ENCODE results near the gene VPS13D.

VPS13D gene

GRCh38 chr1:12276225-12276624 lies 46.4 kb downstream of the VPS13D start:
- no peak overlapping the region for H3K4me3 ChIP-seq (ENCODE audit: low read depth, low read length)
- TF ChIP-seq CTCF (IDR thresholded peaks at IDR 0.05; ENCODE audit: low read depth, low read length), result peak; percentile 79

GRCh38 chr1:12279003-12279402 lies 49.2 kb downstream of the VPS13D start:
- H3K4me3 ChIP-seq (ENCODE audit: low read depth, low read length), result no peak overlapping the region
- no peak for TF ChIP-seq CTCF (IDR thresholded peaks at IDR 0.05; ENCODE audit: low read depth, low read length)

- no peak for TF ChIP-seq CTCF (IDR thresholded peaks at IDR 0.05; ENCODE audit: low read depth, low read length)
- H3K4me3 ChIP-seq (ENCODE audit: low read depth, low read length), result no peak overlapping the region
Observed at GRCh38 chr1:12279728-12280464, 50.1 kb downstream of the VPS13D start.

GRCh38 chr1:12282142-12282541 lies 52.3 kb downstream of the VPS13D start:
- no peak overlapping the region for H3K4me3 ChIP-seq (ENCODE audit: low read depth, low read length)
- TF ChIP-seq CTCF (IDR thresholded peaks at IDR 0.05; ENCODE audit: low read depth, low read length), result no peak

GRCh38 chr1:12284486-12284885 lies 54.7 kb downstream of the VPS13D start:
- TF ChIP-seq CTCF (IDR thresholded peaks at IDR 0.05; ENCODE audit: low read depth, low read length), result no peak

GRCh38 chr1:12285496-12286143 lies 55.8 kb downstream of the VPS13D start:
- no peak for TF ChIP-seq CTCF (IDR thresholded peaks at IDR 0.05; ENCODE audit: low read depth, low read length)
- H3K4me3 ChIP-seq (ENCODE audit: low read depth, low read length), result no peak overlapping the region

More at GRCh38 chr1:12284486-12284885, 54.7 kb downstream of the VPS13D start:
- no peak overlapping the region for H3K4me3 ChIP-seq (ENCODE audit: low read depth, low read length)

- TF ChIP-seq CTCF (IDR thresholded peaks at IDR 0.05; ENCODE audit: low read depth, low read length), result no peak
- H3K4me3 ChIP-seq (ENCODE audit: low read depth, low read length), result no peak overlapping the region
Observed at GRCh38 chr1:12287869-12288268, 58.0 kb downstream of the VPS13D start.
